GM20000 (cell line): ENCODE measurements around the gene HOMER1.

Source experiments
- DNase-seq: peaks from one replicate; pipeline ENCODE4 v3.0.0; 2012; ENCODE audit warnings: low spot score
- CTCF ChIP-seq: IDR thresholded peaks from 2 replicates; pipeline ENCODE4 v1.5.1; 2012; ENCODE audit warnings: mild to moderate bottlenecking, control low read depth; ENCODE audit errors: extremely low read depth, missing control alignments

HOMER1 gene

GRCh38 chr5:79503794-79504495 lies 10.0 kb downstream of the HOMER1 start:
- no peak for DNase-seq
- no peak for TF ChIP-seq CTCF

- TF ChIP-seq CTCF: no peak
- no peak for DNase-seq
Observed at GRCh38 chr5:79499640-79500273, 14.2 kb downstream of the HOMER1 start.

- DNase-seq: no peak
- no peak for TF ChIP-seq CTCF
Observed at GRCh38 chr5:79495311-79495710, 18.6 kb downstream of the HOMER1 start.

- DNase-seq: no peak
- no peak for TF ChIP-seq CTCF
Observed at GRCh38 chr5:79493596-79494345, 20.2 kb downstream of the HOMER1 start.

GRCh38 chr5:79491690-79492317 lies 22.1 kb downstream of the HOMER1 start:
- TF ChIP-seq CTCF: no peak
- DNase-seq: no peak

- no peak for TF ChIP-seq CTCF
- DNase-seq: no peak
Observed at GRCh38 chr5:79490323-79490936, 23.5 kb downstream of the HOMER1 start.
